Measurements from ENCODE around the gene EIF3F.

EIF3F gene

GRCh38 chr11:7971846-7972245 is 15.3 kb upstream of the EIF3F start:
- Histone ChIP-seq H3K79me2 (ENCODE audit: insufficient read depth, low read depth) (no peaks in the 10 kb centered on the region), H3K27ac (no peak overlapping the region), H3K27me3 (ENCODE audit: insufficient read depth, low read depth) (no peaks in the 10 kb centered on the region), H4K20me1 (ENCODE audit: insufficient read depth) (no peaks in the 10 kb centered on the region), H3K36me3 (ENCODE audit: insufficient read depth) (no peaks in the 10 kb centered on the region), H3K4me1 (ENCODE audit: low read depth, poor library complexity, severe bottlenecking) (no peaks in the 10 kb centered on the region), H3K4me3 (IDR thresholded peaks at IDR 0.05; ENCODE audit: insufficient read depth, low read depth, low read length) (no peak overlapping the region), H2AFZ (ENCODE audit: low read depth) (no peak overlapping the region), H3K4me2 (no peak overlapping the region), H3K9ac (no peak overlapping the region)
- TF ChIP-seq CTCF (conservative IDR thresholded peaks at IDR 0.05; ENCODE audit: low read depth, low read length) = no peak

- no peaks in the 10 kb centered on the region for H3K79me2 ChIP-seq (ENCODE audit: insufficient read depth, low read depth)
- no peaks in the 10 kb centered on the region for H4K20me1 ChIP-seq (ENCODE audit: insufficient read depth)
- no peaks in the 10 kb centered on the region for H3K27me3 ChIP-seq (ENCODE audit: insufficient read depth, low read depth)
- H3K27ac ChIP-seq = no peak overlapping the region
- H3K36me3 ChIP-seq (ENCODE audit: insufficient read depth) = no peaks in the 10 kb centered on the region
- peaks cover 3% of the 10 kb centered on the region for H3K4me1 ChIP-seq (ENCODE audit: low read depth, poor library complexity, severe bottlenecking)
- H2AFZ ChIP-seq (ENCODE audit: low read depth) = no peak overlapping the region
- H3K4me2 ChIP-seq = no peak overlapping the region
- H3K9ac ChIP-seq = no peak overlapping the region
- H3K4me3 ChIP-seq (IDR thresholded peaks at IDR 0.05; ENCODE audit: insufficient read depth, low read depth, low read length) = no peak overlapping the region
- TF ChIP-seq CTCF (conservative IDR thresholded peaks at IDR 0.05; ENCODE audit: low read depth, low read length) = no peak
Measured at GRCh38 chr11:7973011-7973410, 14.1 kb upstream of the EIF3F start.

GRCh38 chr11:7974668-7975067 is 12.5 kb upstream of the EIF3F start:
- Histone ChIP-seq H3K4me2 (no peak overlapping the region), H3K4me3 (IDR thresholded peaks at IDR 0.05; ENCODE audit: insufficient read depth, low read depth, low read length) (no peak overlapping the region), H3K27ac (no peak overlapping the region), H2AFZ (ENCODE audit: low read depth) (no peak overlapping the region), H3K9ac (no peak overlapping the region), H3K79me2 (ENCODE audit: insufficient read depth, low read depth) (no peaks in the 10 kb centered on the region), H4K20me1 (ENCODE audit: insufficient read depth) (no peaks in the 10 kb centered on the region), H3K27me3 (ENCODE audit: insufficient read depth, low read depth) (no peaks in the 10 kb centered on the region), H3K4me1 (ENCODE audit: low read depth, poor library complexity, severe bottlenecking) (peaks cover 3% of the 10 kb centered on the region), H3K36me3 (ENCODE audit: insufficient read depth) (no peaks in the 10 kb centered on the region)
- TF ChIP-seq CTCF (conservative IDR thresholded peaks at IDR 0.05; ENCODE audit: low read depth, low read length) = no peak

- no peaks in the 10 kb centered on the region for H3K27me3 ChIP-seq (ENCODE audit: insufficient read depth, low read depth)
- no peaks in the 10 kb centered on the region for H3K79me2 ChIP-seq (ENCODE audit: insufficient read depth, low read depth)
- H2AFZ ChIP-seq (ENCODE audit: low read depth) = no peak overlapping the region
- H4K20me1 ChIP-seq (ENCODE audit: insufficient read depth) = no peaks in the 10 kb centered on the region
- H3K4me3 ChIP-seq (IDR thresholded peaks at IDR 0.05; ENCODE audit: insufficient read depth, low read depth, low read length) = no peak overlapping the region
- H3K36me3 ChIP-seq (ENCODE audit: insufficient read depth) = no peaks in the 10 kb centered on the region
- no peak for TF ChIP-seq CTCF (conservative IDR thresholded peaks at IDR 0.05; ENCODE audit: low read depth, low read length)
- H3K4me2 ChIP-seq = no peak overlapping the region
- no peak overlapping the region for H3K9ac ChIP-seq
- peaks cover 3% of the 10 kb centered on the region for H3K4me1 ChIP-seq (ENCODE audit: low read depth, poor library complexity, severe bottlenecking)
- H3K27ac ChIP-seq = no peak overlapping the region
Measured at GRCh38 chr11:7977232-7977917, 9.8 kb upstream of the EIF3F start.

All from KMS-11 (cell line).